T-helper 9 cell (primary cell): ENCODE data around the gene ARPC1B.
"Not testable (repeated sequence)": the region's sequence is repeated elsewhere in the genome, so short reads cannot be mapped to it uniquely, and the experiment has no call there.

ENCODE experiments used
- DNase-seq: peaks from one replicate; pipeline ENCODE4 v3.0.0-alpha.2; 2020
- total RNA-seq, 2 donors: gene quantifications; one replicate each; lab custom pipeline; 2026; lab: John Stamatoyannopoulos, UW

ARPC1B gene
- 14.2 to 15.9 reads per million in 2 donors for total RNA-seq

GRCh38 chr7:99374111-99375064 lies at the start of gene ARPC1B:
Gene ARPC1B (plus strand): TSS chr7:99374730. CDS start chr7:99385715, 10,985 bp downstream.
- peak; percentile 79 for DNase-seq

GRCh38 chr7:99325001-99325493 lies 49.5 kb upstream of the ARPC1B start:
- no peak for DNase-seq

DNA sequence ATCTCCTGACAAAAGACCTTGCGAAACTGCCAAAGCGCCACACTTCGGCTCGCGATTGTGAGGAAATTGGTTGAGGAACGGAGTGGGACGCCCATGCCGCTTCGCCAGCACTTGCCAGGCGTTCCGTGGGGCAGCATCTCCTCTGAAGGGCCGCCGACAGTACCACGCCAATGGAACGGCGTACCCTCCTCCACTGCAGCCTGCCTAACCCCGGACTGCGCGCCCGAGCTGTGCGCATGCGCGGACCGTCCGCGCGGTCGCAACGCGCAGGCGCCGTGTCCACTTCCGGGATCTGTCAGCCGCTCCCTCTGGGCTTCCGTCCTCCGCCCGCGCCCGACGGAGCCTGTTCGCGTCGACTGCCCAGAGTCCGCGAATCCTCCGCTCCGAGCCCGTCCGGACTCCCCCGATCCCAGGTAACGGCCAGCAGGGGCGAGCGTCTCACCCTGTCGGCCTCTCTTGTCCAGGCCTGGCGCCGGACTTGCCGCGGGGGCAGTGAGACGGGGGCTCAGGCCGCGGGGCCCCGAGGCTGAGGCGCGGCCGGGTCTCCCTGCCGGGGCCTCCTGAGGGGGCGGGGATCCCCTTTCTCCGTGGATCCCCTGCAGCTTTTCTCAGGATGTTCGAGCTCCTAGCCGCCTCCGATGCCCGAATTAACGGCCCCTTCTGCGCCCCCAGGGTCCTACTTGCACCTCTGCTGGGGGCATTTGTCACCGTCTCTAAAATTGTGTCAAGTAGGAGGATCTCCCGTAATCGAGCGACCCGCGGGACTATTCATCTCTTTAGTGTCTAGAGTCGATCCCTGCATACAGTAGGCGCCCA lies 48.7 kb upstream of the ARPC1B start, which contains the start of gene ARPC1A:
ARPC1A (plus strand) TSS at position 307 of the 816 bp plus-strand sequence. CDS start 7,456 bp downstream, outside the sequence.
- peak; percentile 89 for DNase-seq

DNA sequence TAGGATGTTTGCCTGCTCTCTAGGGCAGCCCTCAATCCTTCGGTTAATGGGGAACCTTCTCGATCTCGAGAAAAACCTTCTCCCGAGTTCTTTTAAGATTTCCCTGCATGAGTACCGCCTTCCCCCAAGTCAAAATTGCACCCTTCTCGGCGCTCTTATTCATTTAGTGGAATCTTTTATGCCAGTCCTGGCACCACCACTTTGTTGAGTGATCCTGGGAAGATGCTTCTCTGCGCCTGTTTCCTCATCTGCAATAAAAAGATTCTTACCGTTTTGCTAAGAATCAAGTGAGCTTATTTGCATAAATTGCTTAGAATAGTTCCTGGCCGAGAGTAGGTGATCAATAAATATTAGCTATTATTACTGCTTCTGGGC lies 48.1 kb upstream of the ARPC1B start:
- DNase-seq: no peak

DNA sequence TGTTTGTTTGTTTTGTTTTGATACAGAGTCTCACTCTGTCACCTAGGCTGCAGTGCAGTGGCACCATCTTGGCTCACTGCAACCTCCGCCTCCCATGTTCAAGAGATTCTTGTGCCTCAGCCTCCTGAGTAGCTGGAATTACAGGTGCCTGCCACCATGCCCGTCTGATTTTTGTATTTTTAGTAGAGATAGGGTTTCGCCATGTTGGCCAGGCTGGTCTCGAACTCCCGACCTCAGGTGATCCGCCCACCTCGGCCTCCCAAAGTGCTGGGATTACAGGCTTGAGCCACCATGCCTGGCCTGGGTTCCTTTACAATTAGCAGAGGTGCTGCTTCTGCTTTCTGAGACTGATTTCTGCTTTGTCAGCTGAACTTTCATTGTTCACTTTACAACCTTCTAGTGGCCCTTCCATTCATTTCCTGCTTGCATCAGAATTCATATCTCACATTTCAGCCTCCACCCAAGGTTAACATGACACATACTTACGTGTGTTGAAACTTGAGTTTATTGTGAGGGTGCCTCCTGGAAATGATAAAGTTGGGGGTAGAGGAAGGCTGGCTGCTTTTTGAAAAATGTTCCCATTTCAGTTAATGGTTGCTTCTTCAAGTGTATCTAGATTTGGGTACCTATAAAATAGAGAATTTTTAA lies 44.1 kb upstream of the ARPC1B start:
- not testable (repeated sequence) for DNase-seq

DNA sequence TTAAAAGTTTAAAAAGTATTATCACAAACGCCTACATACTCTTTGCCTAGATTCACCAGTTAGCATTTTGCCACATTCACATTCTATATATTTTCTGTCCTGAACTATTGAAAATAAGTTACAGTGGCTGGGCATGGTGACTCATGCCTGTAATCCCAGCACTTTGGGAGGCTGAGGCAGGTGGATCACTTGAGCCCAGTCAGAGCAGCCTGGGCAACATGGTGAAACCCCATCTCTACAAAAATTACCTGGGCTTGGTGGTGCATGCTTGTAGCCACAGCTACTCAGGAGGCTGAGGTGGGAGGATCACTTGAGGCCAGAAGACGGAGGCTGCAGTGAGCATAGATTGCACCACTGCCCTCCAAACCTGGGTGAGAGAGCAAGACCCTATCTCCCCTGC lies 43.5 kb upstream of the ARPC1B start:
- DNase-seq: no peak

DNA sequence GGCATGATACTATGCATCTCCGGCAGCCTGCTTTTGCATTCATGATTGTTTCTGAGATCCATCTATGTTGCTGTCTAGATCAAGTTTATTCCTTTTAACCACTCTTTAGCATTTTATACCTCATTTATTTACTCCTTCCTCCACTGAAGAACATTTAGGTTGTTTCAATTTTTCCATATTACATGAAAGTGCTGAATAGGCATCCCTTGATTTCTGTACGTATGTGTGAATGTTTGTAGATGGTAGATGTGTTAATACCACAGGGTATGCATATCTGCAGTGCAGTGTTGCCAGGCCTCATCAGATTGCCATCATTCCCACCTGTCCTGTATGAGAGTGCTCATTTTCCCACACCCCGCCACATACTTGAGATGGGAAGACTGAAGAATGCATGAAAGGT lies 34.9 kb upstream of the ARPC1B start:
- no peak for DNase-seq

DNA sequence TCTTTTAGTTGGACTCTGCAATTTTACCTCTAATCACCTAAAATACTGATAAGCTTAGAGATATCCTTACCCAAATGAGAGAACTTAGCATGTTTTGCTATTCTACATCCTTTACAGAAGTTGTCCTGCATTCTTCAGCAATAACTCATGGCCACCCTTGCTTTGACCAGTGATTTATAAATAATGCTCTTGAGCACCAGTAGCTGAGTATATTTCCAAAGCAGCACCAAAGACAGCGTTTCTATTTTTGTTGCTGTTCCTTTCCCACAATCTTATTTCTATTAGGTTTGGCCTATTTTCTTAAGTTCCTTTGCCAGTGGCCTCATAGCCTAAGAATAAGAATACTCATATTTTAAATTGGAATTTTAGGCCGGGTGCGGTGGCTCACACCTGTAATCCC lies 33.9 kb upstream of the ARPC1B start:
- DNase-seq: no peak

DNA sequence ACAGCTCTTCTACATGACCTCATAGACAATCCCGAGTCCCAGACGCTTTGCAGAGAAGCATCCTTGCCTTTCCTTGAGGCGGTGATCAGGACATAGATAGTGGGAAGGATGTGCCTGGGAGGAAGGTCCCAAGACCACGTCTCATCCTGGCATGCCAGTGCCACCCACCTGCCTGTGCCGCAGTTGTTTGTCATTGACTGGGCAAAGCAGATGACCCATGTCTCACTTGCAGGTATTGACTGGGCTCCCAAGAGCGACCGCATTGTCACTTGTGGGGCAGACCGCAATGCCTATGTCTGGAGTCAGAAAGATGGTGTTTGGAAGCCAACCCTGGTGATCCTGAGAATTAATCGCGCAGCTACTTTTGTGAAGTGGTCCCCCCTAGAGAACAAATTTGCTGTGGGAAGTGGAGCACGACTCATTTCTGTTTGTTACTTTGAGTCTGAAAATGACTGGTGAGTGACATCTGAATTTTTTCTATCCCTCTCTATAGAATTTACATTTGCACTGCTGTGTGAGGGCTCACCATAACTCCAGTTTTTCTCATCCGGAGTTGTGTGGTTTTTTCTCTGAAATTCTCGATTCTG lies 30.4 kb upstream of the ARPC1B start:
- no peak for DNase-seq

- DNase-seq: not testable (repeated sequence)
Observed at GRCh38 chr7:99350641-99351040, 23.9 kb upstream of the ARPC1B start.

DNA sequence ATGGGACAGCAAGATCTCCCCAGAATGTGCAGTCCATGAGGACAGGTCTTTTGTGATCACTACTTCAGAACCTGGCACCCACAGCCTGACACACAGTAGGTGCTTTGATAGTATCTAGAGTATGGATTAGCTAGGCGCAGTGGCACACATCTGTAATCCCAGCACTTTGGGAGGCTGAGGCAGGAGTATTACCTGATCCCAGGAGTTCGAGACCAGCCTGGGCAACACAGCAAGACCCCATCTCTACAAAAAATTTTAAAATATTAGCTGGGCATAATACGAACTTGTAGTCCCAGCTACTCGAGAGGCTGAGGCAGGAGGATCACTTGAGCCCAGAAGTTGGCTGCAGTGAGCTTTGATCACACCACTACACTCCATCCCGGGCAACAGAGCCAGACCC lies 22.3 kb upstream of the ARPC1B start:
- no peak for DNase-seq

- no peak for DNase-seq
Observed at GRCh38 chr7:99355098-99355497, 19.4 kb upstream of the ARPC1B start.

GRCh38 chr7:99357701-99358490 lies 16.6 kb upstream of the ARPC1B start:
- DNase-seq: no peak

DNA sequence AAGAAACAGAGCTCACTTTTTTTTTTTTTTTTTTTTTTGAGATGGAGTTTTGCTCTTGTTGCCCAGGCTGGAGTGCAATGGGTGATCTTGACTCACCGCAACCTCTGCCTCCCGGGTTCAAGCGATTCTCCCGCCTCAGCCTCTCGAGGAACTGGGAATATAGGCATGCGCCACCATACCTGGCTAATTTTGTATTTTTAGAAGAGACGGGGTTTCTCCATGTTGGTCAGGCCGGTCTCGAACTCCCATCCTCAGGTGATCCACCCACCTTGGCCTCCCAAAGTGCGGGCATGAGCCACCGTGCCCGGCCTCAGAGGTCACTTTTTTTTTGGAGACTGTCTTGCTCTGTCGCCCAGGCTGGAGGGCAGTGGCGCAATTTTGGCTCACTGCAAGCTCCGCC lies 16.0 kb upstream of the ARPC1B start:
- not testable (repeated sequence) for DNase-seq

GRCh38 chr7:99359465-99360154 lies 14.9 kb upstream of the ARPC1B start:
- DNase-seq: no peak

DNA sequence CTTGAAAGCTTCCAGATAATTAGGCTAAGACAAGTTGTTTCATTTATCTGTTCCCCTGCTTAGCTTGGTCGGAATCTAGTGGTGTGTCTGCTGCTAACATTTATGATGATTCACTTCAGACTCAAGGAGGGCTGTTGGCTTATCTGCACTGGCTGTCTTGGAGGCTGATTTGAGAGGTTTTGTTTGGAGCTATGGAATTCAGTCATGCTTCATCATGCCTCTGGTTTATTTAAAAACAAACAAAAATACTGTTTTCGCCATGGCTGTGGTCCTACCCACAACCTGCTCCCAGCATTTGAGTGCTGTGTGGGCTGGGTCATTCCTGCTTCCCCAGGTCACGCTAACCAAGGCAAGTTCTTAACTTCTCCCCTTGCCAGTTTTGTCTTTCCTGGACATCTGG lies 11.7 kb upstream of the ARPC1B start:
- DNase-seq: no peak

DNA sequence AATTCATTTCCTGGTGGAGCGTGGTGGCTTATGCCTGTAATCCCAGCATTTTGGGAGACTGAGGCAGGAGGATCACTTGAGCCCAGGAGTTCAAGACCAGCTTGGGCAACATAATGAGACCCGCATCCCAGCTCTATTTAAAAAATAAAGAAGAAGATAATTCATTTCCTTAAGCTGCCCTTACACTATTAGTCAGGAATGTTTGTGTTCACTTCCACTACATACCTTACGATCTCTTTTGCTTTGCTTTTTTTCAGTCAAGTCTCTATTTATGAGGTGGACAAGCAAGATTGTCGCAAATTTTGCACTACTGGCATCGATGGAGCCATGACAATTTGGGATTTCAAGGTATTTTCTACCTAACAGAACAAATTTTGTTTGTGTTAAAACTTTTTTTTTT lies 11.2 kb upstream of the ARPC1B start:
- no peak for DNase-seq

- peak; percentile 64 for DNase-seq
Observed at GRCh38 chr7:99365318-99366141, 9.0 kb upstream of the ARPC1B start.

- no peak for DNase-seq
Observed at GRCh38 chr7:99366646-99367045, 7.9 kb upstream of the ARPC1B start.
